Chondrocyte (in vitro differentiated cells): ENCODE results near the gene ZNF283. TPM values are rescaled to one million over a fixed set of nuclear protein-coding genes. Genes with fewer than 3 reads are reported as not detected.
A peak's percentile ranks its signal among the peaks of the same experiment; 100 is the strongest.
"Not testable (repeated sequence)": the region's sequence is repeated elsewhere in the genome, so short reads cannot be mapped to it uniquely, and the experiment has no call there.

Experiments used
- DNase-seq: peaks from one replicate; pipeline ENCODE4 v3.0.0; 2021; ENCODE audit warnings: mixed read lengths, low spot score
- H3K27ac Mint-ChIP-seq: one replicate; pipeline ENCODE4 v1.8.0; 2021; ENCODE audit warnings: mild to moderate bottlenecking, moderate library complexity, mixed read lengths; ENCODE audit not compliant: unreplicated experiment
- H3K27me3 Mint-ChIP-seq: 2 replicates; pipeline ENCODE4 v1.8.0; 2021; ENCODE audit warnings: low read depth, mixed read lengths
- H3K36me3 Mint-ChIP-seq: 2 replicates; pipeline ENCODE4 v1.8.0; 2021; ENCODE audit warnings: low read depth, mixed read lengths
- H3K4me1 Mint-ChIP-seq: 2 replicates; pipeline ENCODE4 v1.8.0; 2021; ENCODE audit warnings: low read depth, mild to moderate bottlenecking, mixed read lengths
- H3K4me3 Mint-ChIP-seq: one replicate; pipeline ENCODE4 v1.8.0; 2021; ENCODE audit warnings: mild to moderate bottlenecking, moderate library complexity, mixed read lengths; ENCODE audit not compliant: unreplicated experiment
- H3K9me3 Mint-ChIP-seq: 2 replicates; pipeline ENCODE4 v1.8.0; 2021; ENCODE audit warnings: low read depth, mixed read lengths
- CTCF ChIP-seq: fragments of 200-600 bp; sonication (generic); IDR thresholded peaks from 2 replicates; pipeline ENCODE4 v1.5.0; 2021; ENCODE audit warnings: antibody characterized with exemption, mild to moderate bottlenecking, moderate library complexity
- total RNA-seq: library from RNA; stranded (reverse); gene quantifications from 3 replicates; pipeline ENCODE4 v1.2.1, GENCODE V29; 2021

ZNF283 gene
- total RNA-seq, 1 donor from 2014 or later = 7.6 TPM

GRCh38 chr19:43818500-43818899, 8.6 kb upstream of the ZNF283 start:
- TF ChIP-seq CTCF = no peak
- peaks cover 10% of the 10 kb centered on the region for H3K27me3 Mint-ChIP-seq
- H3K36me3 Mint-ChIP-seq = no peaks in the 10 kb centered on the region
- no peaks in the 10 kb centered on the region for H3K4me1 Mint-ChIP-seq
- no peak overlapping the region for H3K4me3 Mint-ChIP-seq
- H3K27ac Mint-ChIP-seq = no peak overlapping the region
- no peak for DNase-seq
- peaks cover 2% of the 10 kb centered on the region for H3K9me3 Mint-ChIP-seq

GRCh38 chr19:43820098-43820883, 6.8 kb upstream of the ZNF283 start:
- Mint-ChIP-seq H3K9me3 (peaks cover 5% of the 10 kb centered on the region), H3K4me1 (no peaks in the 10 kb centered on the region), H3K27ac (no peak overlapping the region), H3K27me3 (peaks cover 22% of the 10 kb centered on the region), H3K4me3 (peak overlapping the region; percentile 50), H3K36me3 (peaks cover 2% of the 10 kb centered on the region)
- no peak for TF ChIP-seq CTCF
- no peak for DNase-seq

GRCh38 chr19:43820884-43821215, 6.3 kb upstream of the ZNF283 start:
- no peak for TF ChIP-seq CTCF
- peaks cover 22% of the 10 kb centered on the region for H3K27me3 Mint-ChIP-seq
- H3K4me3 Mint-ChIP-seq = no peak overlapping the region
- H3K4me1 Mint-ChIP-seq = no peaks in the 10 kb centered on the region
- DNase-seq = no peak
- H3K9me3 Mint-ChIP-seq = peaks cover 6% of the 10 kb centered on the region
- H3K27ac Mint-ChIP-seq = no peak overlapping the region
- H3K36me3 Mint-ChIP-seq = peaks cover 2% of the 10 kb centered on the region

- H3K4me1 Mint-ChIP-seq = peaks cover 17% of the 10 kb centered on the region
- peaks cover 22% of the 10 kb centered on the region for H3K27me3 Mint-ChIP-seq
- H3K9me3 Mint-ChIP-seq = peaks cover 13% of the 10 kb centered on the region
- not testable (repeated sequence) for H3K36me3 Mint-ChIP-seq, H3K4me3 Mint-ChIP-seq, H3K27ac Mint-ChIP-seq, DNase-seq
Measured at GRCh38 chr19:43823856-43824255, 3.3 kb upstream of the ZNF283 start.

- Mint-ChIP-seq H3K36me3 (peaks cover 10% of the 10 kb centered on the region), H3K9me3 (peaks cover 13% of the 10 kb centered on the region), H3K4me1 (peaks cover 17% of the 10 kb centered on the region), H3K27me3 (peaks cover 22% of the 10 kb centered on the region)
- not testable (repeated sequence) for H3K27ac Mint-ChIP-seq, H3K4me3 Mint-ChIP-seq, DNase-seq
Measured at GRCh38 chr19:43824572-43824971, 2.5 kb upstream of the ZNF283 start.

GRCh38 chr19:43839139-43839538, 12.0 kb downstream of the ZNF283 start:
- DNase-seq = no peak
- no peak overlapping the region for H3K27ac Mint-ChIP-seq
- no peaks in the 10 kb centered on the region for H3K27me3 Mint-ChIP-seq
- H3K36me3 Mint-ChIP-seq = peaks cover 72% of the 10 kb centered on the region
- H3K4me1 Mint-ChIP-seq = no peaks in the 10 kb centered on the region
- peaks cover 61% of the 10 kb centered on the region for H3K9me3 Mint-ChIP-seq
- TF ChIP-seq CTCF = no peak
- no peak overlapping the region for H3K4me3 Mint-ChIP-seq
